Measurements from ENCODE around the gene CLCF1.

The CLCF1 gene

GRCh38 chr11:67372993-67373647, at the start of gene CLCF1:
Gene CLCF1, minus strand, starts transcription at chr11:67373598. Its CDS starts 59 bp downstream, at chr11:67373539.
- no peak for DNase-seq (ENCODE audit: low read depth, low spot score)

- DNase-seq (ENCODE audit: low read depth, low spot score): no peak
Observed at GRCh38 chr11:67422891-67423290, 49.5 kb upstream of the CLCF1 start.

- no peak for DNase-seq (ENCODE audit: low read depth, low spot score)
Observed at GRCh38 chr11:67421430-67422031, 48.1 kb upstream of the CLCF1 start.

- peak; percentile 97 for DNase-seq (ENCODE audit: low read depth, low spot score)
Observed at GRCh38 chr11:67420646-67421429, 47.4 kb upstream of the CLCF1 start.

- DNase-seq (ENCODE audit: low read depth, low spot score): no peak
Observed at GRCh38 chr11:67420147-67420645, 46.8 kb upstream of the CLCF1 start.

- no peak for DNase-seq (ENCODE audit: low read depth, low spot score)
Observed at GRCh38 chr11:67419325-67420049, 46.1 kb upstream of the CLCF1 start.

GRCh38 chr11:67418476-67419281, 45.3 kb upstream of the CLCF1 start:
- no peak for DNase-seq (ENCODE audit: low read depth, low spot score)

- DNase-seq (ENCODE audit: low read depth, low spot score): no peak
Observed at GRCh38 chr11:67417425-67417824, 44.0 kb upstream of the CLCF1 start.

- DNase-seq (ENCODE audit: low read depth, low spot score): no peak
Observed at GRCh38 chr11:67416416-67417335, 43.3 kb upstream of the CLCF1 start.

GRCh38 chr11:67415501-67416304, 42.3 kb upstream of the CLCF1 start, which contains the start of gene CARNS1:
Gene CARNS1, plus strand, starts transcription at chr11:67415678. Its CDS starts 522 bp downstream, at chr11:67416200.
- DNase-seq (ENCODE audit: low read depth, low spot score): no peak

GRCh38 chr11:67413266-67413849, 40.0 kb upstream of the CLCF1 start:
- no peak for DNase-seq (ENCODE audit: low read depth, low spot score)

GRCh38 chr11:67412495-67413179, 39.2 kb upstream of the CLCF1 start:
- DNase-seq (ENCODE audit: low read depth, low spot score): no peak

GRCh38 chr11:67411785-67412152, 38.4 kb upstream of the CLCF1 start:
- no peak for DNase-seq (ENCODE audit: low read depth, low spot score)

- DNase-seq (ENCODE audit: low read depth, low spot score): no peak
Observed at GRCh38 chr11:67410984-67411784, 37.8 kb upstream of the CLCF1 start.

- no peak for DNase-seq (ENCODE audit: low read depth, low spot score)
Observed at GRCh38 chr11:67410369-67410831, 37.0 kb upstream of the CLCF1 start.

GRCh38 chr11:67409781-67410368, 36.5 kb upstream of the CLCF1 start:
- DNase-seq (ENCODE audit: low read depth, low spot score): no peak

GRCh38 chr11:67409261-67409666, 35.9 kb upstream of the CLCF1 start:
- DNase-seq (ENCODE audit: low read depth, low spot score): no peak

All from activated naive CD8-positive, alpha-beta T cell treated with anti-CD3 and anti-CD28 coated beads, Interleukin-2, amount 50 U/mL, for 16 hours (primary cell).